Nephron (organoid): ENCODE measurements around the gene GPSM1.

Source experiments
- H3K27ac Mint-ChIP-seq, 3 experiments: 2 replicates each; pipeline ENCODE4 v1.8.0; 2020; ENCODE audit warnings: mixed read lengths in 3 of 3, mild to moderate bottlenecking in 2 of 3, moderate library complexity in 1 of 3
- H3K27me3 Mint-ChIP-seq: 2 replicates; pipeline ENCODE4 v1.8.0; 2021; ENCODE audit warnings: low read depth, mild to moderate bottlenecking, moderate library complexity, mixed read lengths
- H3K36me3 Mint-ChIP-seq: 2 replicates; pipeline ENCODE4 v1.8.0; 2020; ENCODE audit warnings: low read depth, mixed read lengths
- H3K4me1 Mint-ChIP-seq: 2 replicates; pipeline ENCODE4 v1.8.0; 2020; ENCODE audit warnings: mixed read lengths
- H3K4me3 Mint-ChIP-seq, 3 experiments: 2 replicates each; pipeline ENCODE4 v1.8.0; 2020; ENCODE audit warnings: mild to moderate bottlenecking in 3 of 3, mixed read lengths in 3 of 3, moderate library complexity in 2 of 3
- H3K9me3 Mint-ChIP-seq: 2 replicates; pipeline ENCODE4 v1.8.0; 2020; ENCODE audit warnings: mixed read lengths
- CTCF ChIP-seq, 3 experiments: fragments of 200-600 bp; sonication (generic); IDR thresholded peaks; one replicate each; pipeline ENCODE4 v1.5.0; 2021; ENCODE audit warnings: antibody characterized with exemption in 3 of 3; ENCODE audit not compliant: unreplicated experiment in 3 of 3

The GPSM1 gene

GRCh38 chr9:136401173-136401922 lies 74.0 kb downstream of the GPSM1 start:
- peaks cover 9% of the 10 kb centered on the region for H3K4me1 Mint-ChIP-seq
- peak overlapping the region; percentile 61 to 76 (median 72) for H3K4me3 Mint-ChIP-seq
- peaks cover 34% of the 10 kb centered on the region for H3K36me3 Mint-ChIP-seq
- TF ChIP-seq CTCF (IDR thresholded peaks at IDR 0.05; ENCODE audit: unreplicated experiment in 3 of 3) = no peak
- H3K9me3 Mint-ChIP-seq = no peaks in the 10 kb centered on the region
- H3K27ac Mint-ChIP-seq = no peak overlapping the region
- H3K27me3 Mint-ChIP-seq = no peaks in the 10 kb centered on the region

GRCh38 chr9:136402067-136402466 lies 74.7 kb downstream of the GPSM1 start:
- no peak overlapping the region for H3K27ac Mint-ChIP-seq

GRCh38 chr9:136403538-136403914 lies 76.2 kb downstream of the GPSM1 start:
- Mint-ChIP-seq H3K27me3 (no peaks in the 10 kb centered on the region), H3K4me1 (peaks cover 8% of the 10 kb centered on the region), H3K4me3 (no peak overlapping the region), H3K27ac (no peak overlapping the region), H3K9me3 (no peaks in the 10 kb centered on the region), H3K36me3 (peaks cover 32% of the 10 kb centered on the region)
- TF ChIP-seq CTCF (IDR thresholded peaks at IDR 0.05; ENCODE audit: unreplicated experiment in 3 of 3) = no peak

More at GRCh38 chr9:136402067-136402466, 74.7 kb downstream of the GPSM1 start:
- Mint-ChIP-seq H3K9me3 (no peaks in the 10 kb centered on the region), H3K4me1 (peaks cover 9% of the 10 kb centered on the region), H3K36me3 (peaks cover 29% of the 10 kb centered on the region), H3K4me3 (peak overlapping the region in 1 of 3 experiments; percentile 42), H3K27me3 (no peaks in the 10 kb centered on the region)
- TF ChIP-seq CTCF (IDR thresholded peaks at IDR 0.05; ENCODE audit: unreplicated experiment in 3 of 3) = no peak

- no peaks in the 10 kb centered on the region for H3K9me3 Mint-ChIP-seq
- H3K27me3 Mint-ChIP-seq = no peaks in the 10 kb centered on the region
- TF ChIP-seq CTCF (IDR thresholded peaks at IDR 0.05; ENCODE audit: unreplicated experiment in 3 of 3) = no peak
- peaks cover 34% of the 10 kb centered on the region for H3K36me3 Mint-ChIP-seq
- no peak overlapping the region for H3K27ac Mint-ChIP-seq
- peaks cover 7% of the 10 kb centered on the region for H3K4me1 Mint-ChIP-seq
- no peak overlapping the region for H3K4me3 Mint-ChIP-seq
These were observed 76.8 kb downstream of the GPSM1 start for GRCh38 chr9:136403915-136404800.

GRCh38 chr9:136404801-136405136 lies 77.4 kb downstream of the GPSM1 start:
- H3K27ac Mint-ChIP-seq = no peak overlapping the region

More at GRCh38 chr9:136404801-136405136, 77.4 kb downstream of the GPSM1 start:
- H3K9me3 Mint-ChIP-seq = no peaks in the 10 kb centered on the region
- no peak overlapping the region for H3K4me3 Mint-ChIP-seq
- peaks cover 10% of the 10 kb centered on the region for H3K4me1 Mint-ChIP-seq
- no peaks in the 10 kb centered on the region for H3K27me3 Mint-ChIP-seq
- peaks cover 32% of the 10 kb centered on the region for H3K36me3 Mint-ChIP-seq
- TF ChIP-seq CTCF (IDR thresholded peaks at IDR 0.05; ENCODE audit: unreplicated experiment in 3 of 3) = no peak
